Measurements from ENCODE around the gene DMD.
A peak's percentile ranks its signal among the peaks of the same experiment; 100 is the strongest.

DMD gene

GRCh38 chrX:31633349-31633748 is 1578.0 kb downstream of the DMD start:
- WGBS (ENCODE audit: extremely low coverage, insufficient coverage, insufficient read length): no CpG with 5 or more reads among the region's 2 CpGs

GRCh38 chrX:31629195-31629594 is 1582.2 kb downstream of the DMD start:
- Histone ChIP-seq H3K9me3 (ENCODE audit: insufficient read depth, low read depth, low read length) (no peaks in the 10 kb centered on the region), H3K36me3 (ENCODE audit: control insufficient read depth in 1 of 2, insufficient read depth in 2 of 2, low read length in 2 of 2) (no peaks in the 10 kb centered on the region), H3K27me3 (ENCODE audit: insufficient read depth, low read length) (no peaks in the 10 kb centered on the region), H2BK120ac (ENCODE audit: insufficient read depth, low read length, poor library complexity) (no peak overlapping the region), H3K4ac (ENCODE audit: low read depth, low read length) (no peak overlapping the region), H3K79me2 (ENCODE audit: control insufficient read depth, insufficient read depth, low read length, poor library complexity) (no peaks in the 10 kb centered on the region), H4K8ac (ENCODE audit: low read depth, low read length) (no peak overlapping the region), H3K4me3 (ENCODE audit: low read depth, low read length) (no peak overlapping the region), H2BK12ac (ENCODE audit: low read length) (no peak overlapping the region), H4K12ac (ENCODE audit: low read depth, low read length) (no peak overlapping the region), H3K14ac (ENCODE audit: low read length) (no peak overlapping the region), H3K4me1 (ENCODE audit: control insufficient read depth in 1 of 2, insufficient read depth in 2 of 2, low read length in 2 of 2) (no peaks in the 10 kb centered on the region), H3K27ac (ENCODE audit: low read depth, low read length) (no peak overlapping the region), H3K18ac (ENCODE audit: low read length) (no peak overlapping the region), H3K9ac (ENCODE audit: low read length) (no peak overlapping the region), H2AFZ (ENCODE audit: insufficient read depth, low read length, poor library complexity) (no peak overlapping the region), H3K4me2 (ENCODE audit: low read length) (no peak overlapping the region), H4K91ac (ENCODE audit: low read depth, low read length) (no peak overlapping the region), H3K79me1 (ENCODE audit: low read length) (no peaks in the 10 kb centered on the region), H2BK5ac (ENCODE audit: low read depth, low read length, poor library complexity) (no peak overlapping the region), H2AK5ac (ENCODE audit: low read length) (no peak overlapping the region), H3K23ac (ENCODE audit: low read length) (no peak overlapping the region)
- DNase-seq: no peak
- no CpG with 5 or more reads among the region's 3 CpGs for WGBS (ENCODE audit: extremely low coverage, insufficient coverage, insufficient read length)

More at GRCh38 chrX:31633349-31633748, 1578.0 kb downstream of the DMD start:
- Histone ChIP-seq H3K36me3 (ENCODE audit: control insufficient read depth in 1 of 2, insufficient read depth in 2 of 2, low read length in 2 of 2) (no peaks in the 10 kb centered on the region), H3K23ac (ENCODE audit: low read length) (no peak overlapping the region), H3K9me3 (ENCODE audit: insufficient read depth, low read depth, low read length) (no peaks in the 10 kb centered on the region), H3K4ac (ENCODE audit: low read depth, low read length) (no peak overlapping the region), H4K91ac (ENCODE audit: low read depth, low read length) (no peak overlapping the region), H3K4me3 (ENCODE audit: low read depth, low read length) (no peak overlapping the region), H2AFZ (ENCODE audit: insufficient read depth, low read length, poor library complexity) (no peak overlapping the region), H2BK120ac (ENCODE audit: insufficient read depth, low read length, poor library complexity) (no peak overlapping the region), H3K79me1 (ENCODE audit: low read length) (no peaks in the 10 kb centered on the region), H2BK12ac (ENCODE audit: low read length) (no peak overlapping the region), H3K18ac (ENCODE audit: low read length) (no peak overlapping the region), H3K4me1 (ENCODE audit: control insufficient read depth in 1 of 2, insufficient read depth in 2 of 2, low read length in 2 of 2) (no peaks in the 10 kb centered on the region), H2BK5ac (ENCODE audit: low read depth, low read length, poor library complexity) (no peak overlapping the region), H4K12ac (ENCODE audit: low read depth, low read length) (no peak overlapping the region), H4K8ac (ENCODE audit: low read depth, low read length) (no peak overlapping the region), H3K27me3 (ENCODE audit: insufficient read depth, low read length) (no peaks in the 10 kb centered on the region), H3K4me2 (ENCODE audit: low read length) (no peak overlapping the region), H3K27ac (ENCODE audit: low read depth, low read length) (no peak overlapping the region), H3K9ac (ENCODE audit: low read length) (no peak overlapping the region), H2AK5ac (ENCODE audit: low read length) (no peak overlapping the region), H3K79me2 (ENCODE audit: control insufficient read depth, insufficient read depth, low read length, poor library complexity) (no peaks in the 10 kb centered on the region), H3K14ac (ENCODE audit: low read length) (no peak overlapping the region)
- no peak for DNase-seq

- no peak overlapping the region for H3K18ac ChIP-seq (ENCODE audit: low read length)
- no peaks in the 10 kb centered on the region for H3K9me3 ChIP-seq (ENCODE audit: insufficient read depth, low read depth, low read length)
- no peak overlapping the region for H3K9ac ChIP-seq (ENCODE audit: low read length)
- no peak overlapping the region for H2AFZ ChIP-seq (ENCODE audit: insufficient read depth, low read length, poor library complexity)
- H3K79me1 ChIP-seq (ENCODE audit: low read length): no peaks in the 10 kb centered on the region
- H2BK12ac ChIP-seq (ENCODE audit: low read length): no peak overlapping the region
- no peak overlapping the region for H3K27ac ChIP-seq (ENCODE audit: low read depth, low read length)
- no peak overlapping the region for H3K4ac ChIP-seq (ENCODE audit: low read depth, low read length)
- no peak overlapping the region for H4K8ac ChIP-seq (ENCODE audit: low read depth, low read length)
- no peaks in the 10 kb centered on the region for H3K27me3 ChIP-seq (ENCODE audit: insufficient read depth, low read length)
- DNase-seq: peak; percentile 18 to 57
- no peak overlapping the region for H4K12ac ChIP-seq (ENCODE audit: low read depth, low read length)
- no peak overlapping the region for H3K14ac ChIP-seq (ENCODE audit: low read length)
- H3K4me1 ChIP-seq (ENCODE audit: control insufficient read depth in 1 of 2, insufficient read depth in 2 of 2, low read length in 2 of 2): no peaks in the 10 kb centered on the region
- H3K36me3 ChIP-seq (ENCODE audit: control insufficient read depth in 1 of 2, insufficient read depth in 2 of 2, low read length in 2 of 2): no peaks in the 10 kb centered on the region
- no CpG with 5 or more reads among the region's 4 CpGs for WGBS (ENCODE audit: extremely low coverage, insufficient coverage, insufficient read length)
- no peak overlapping the region for H3K4me2 ChIP-seq (ENCODE audit: low read length)
- H2BK5ac ChIP-seq (ENCODE audit: low read depth, low read length, poor library complexity): no peak overlapping the region
- H3K4me3 ChIP-seq (ENCODE audit: low read depth, low read length): no peak overlapping the region
- H3K23ac ChIP-seq (ENCODE audit: low read length): no peak overlapping the region
- H2BK120ac ChIP-seq (ENCODE audit: insufficient read depth, low read length, poor library complexity): no peak overlapping the region
- H4K91ac ChIP-seq (ENCODE audit: low read depth, low read length): no peak overlapping the region
- H3K79me2 ChIP-seq (ENCODE audit: control insufficient read depth, insufficient read depth, low read length, poor library complexity): no peaks in the 10 kb centered on the region
- no peak overlapping the region for H2AK5ac ChIP-seq (ENCODE audit: low read length)
These were observed 1602.2 kb downstream of the DMD start for GRCh38 chrX:31609130-31609529.

- Histone ChIP-seq H3K36me3 (ENCODE audit: control insufficient read depth in 1 of 2, insufficient read depth in 2 of 2, low read length in 2 of 2) (no peaks in the 10 kb centered on the region), H2BK12ac (ENCODE audit: low read length) (no peak overlapping the region), H3K4ac (ENCODE audit: low read depth, low read length) (no peak overlapping the region), H2BK120ac (ENCODE audit: insufficient read depth, low read length, poor library complexity) (no peak overlapping the region), H3K18ac (ENCODE audit: low read length) (no peak overlapping the region), H2AFZ (ENCODE audit: insufficient read depth, low read length, poor library complexity) (no peak overlapping the region), H3K23ac (ENCODE audit: low read length) (no peak overlapping the region), H3K79me2 (ENCODE audit: control insufficient read depth, insufficient read depth, low read length, poor library complexity) (no peaks in the 10 kb centered on the region), H2BK5ac (ENCODE audit: low read depth, low read length, poor library complexity) (no peak overlapping the region), H3K79me1 (ENCODE audit: low read length) (no peaks in the 10 kb centered on the region), H3K14ac (ENCODE audit: low read length) (no peak overlapping the region), H4K8ac (ENCODE audit: low read depth, low read length) (no peak overlapping the region), H3K9ac (ENCODE audit: low read length) (no peak overlapping the region), H4K91ac (ENCODE audit: low read depth, low read length) (no peak overlapping the region), H3K4me2 (ENCODE audit: low read length) (no peak overlapping the region), H3K4me1 (ENCODE audit: control insufficient read depth in 1 of 2, insufficient read depth in 2 of 2, low read length in 2 of 2) (no peaks in the 10 kb centered on the region), H3K27me3 (ENCODE audit: insufficient read depth, low read length) (no peaks in the 10 kb centered on the region), H4K12ac (ENCODE audit: low read depth, low read length) (no peak overlapping the region), H3K9me3 (ENCODE audit: insufficient read depth, low read depth, low read length) (no peaks in the 10 kb centered on the region), H2AK5ac (ENCODE audit: low read length) (no peak overlapping the region), H3K4me3 (ENCODE audit: low read depth, low read length) (no peak overlapping the region), H3K27ac (ENCODE audit: low read depth, low read length) (no peak overlapping the region)
- WGBS (ENCODE audit: extremely low coverage, insufficient coverage, insufficient read length): no CpG with 5 or more reads among the region's 2 CpGs
- DNase-seq: no peak
These were observed 1602.7 kb downstream of the DMD start for GRCh38 chrX:31608638-31609037.

All from trophoblast cell (in vitro differentiated cells and primary cell).